Measurements from ENCODE around the gene GABRQ. TPM values are rescaled to one million over a fixed set of nuclear protein-coding genes. Genes with fewer than 3 reads are reported as not detected.
A peak's percentile ranks its signal among the peaks of the same experiment; 100 is the strongest.

Gene GABRQ
- under 1 TPM in 1 of 2 donors, not detected in 1; 0.05 TPM for total RNA-seq
- polyA plus RNA-seq = under 1 TPM in 1 of 2 donors, not detected in 1; 0.01 TPM

GRCh38 chrX:152637649-152638442 is at the start of gene GABRQ:
Gene GABRQ (plus strand): TSS chrX:152637895. CDS start chrX:152638203, 308 bp downstream.
- H3K27me3 ChIP-seq (ENCODE audit: control insufficient read depth in 4 of 4, insufficient read depth in 4 of 4, low read length in 3 of 4) = peaks cover 0 to 5% (median 0%) of the 10 kb centered on the region in 4 donors
- H3K27ac ChIP-seq (ENCODE audit: low read depth in 1 of 2, low read length in 2 of 2) = no peak within 1 kb of the TSS
- no peak within 1 kb of the TSS for H3K9ac ChIP-seq (ENCODE audit: low read depth in 1 of 2, low read length in 2 of 2)
- DNase-seq (ENCODE audit: low spot score) = peak; percentile 34
- TF ChIP-seq SP1 (IDR thresholded peaks at IDR 0.05) = no peak
- TF ChIP-seq YY1 (IDR thresholded peaks at IDR 0.05) = no peak
- no peak for TF ChIP-seq TAF1 (conservative IDR thresholded peaks at IDR 0.05)
- TF ChIP-seq MAX (IDR thresholded peaks at IDR 0.05) = no peak
- no peak for TF ChIP-seq NR2F2 (IDR thresholded peaks at IDR 0.05)
- TF ChIP-seq FOXA2 (IDR thresholded peaks at IDR 0.05) = no peak
- no peak for TF ChIP-seq ATF3 (IDR thresholded peaks at IDR 0.05)
- no peak for TF ChIP-seq RAD21 (IDR thresholded peaks at IDR 0.05)
- no peak for TF ChIP-seq REST (IDR thresholded peaks at IDR 0.05)
- no peak for TF ChIP-seq ZBTB33 (IDR thresholded peaks at IDR 0.05)
- H3K9me3 ChIP-seq (ENCODE audit: control insufficient read depth in 4 of 4, low read length in 3 of 4) = no peaks in the 10 kb centered on the region
- H3K36me3 ChIP-seq (ENCODE audit: control insufficient read depth in 4 of 4, insufficient read depth in 3 of 4, low read depth in 1 of 4, low read length in 3 of 4) = no peaks in the 10 kb centered on the region
- H3K4me3 ChIP-seq (ENCODE audit: low read depth in 1 of 3, low read length in 3 of 3) = no peak within 1 kb of the TSS
- H3K4me1 ChIP-seq (ENCODE audit: control insufficient read depth in 4 of 4, insufficient read depth in 4 of 4, low read length in 3 of 4) = peaks cover 0 to 6% (median 2%) of the 10 kb centered on the region in 4 donors
- whole genome bisulfite sequencing = 5% methylated on average over 64 of the region's 64 CpGs

GRCh38 chrX:152588206-152588605 is 49.5 kb upstream of the GABRQ start:
- Histone ChIP-seq H3K4me3 (ENCODE audit: low read depth in 1 of 3, low read length in 3 of 3) (no peak overlapping the region), H3K27ac (ENCODE audit: low read depth in 1 of 2, low read length in 2 of 2) (no peak overlapping the region), H3K9ac (ENCODE audit: low read depth in 1 of 2, low read length in 2 of 2) (no peak overlapping the region), H3K4me1 (ENCODE audit: control insufficient read depth in 4 of 4, insufficient read depth in 4 of 4, low read length in 3 of 4) (no peaks in the 10 kb centered on the region), H3K9me3 (ENCODE audit: control insufficient read depth in 4 of 4, low read length in 3 of 4) (no peaks in the 10 kb centered on the region), H3K36me3 (ENCODE audit: control insufficient read depth in 4 of 4, insufficient read depth in 3 of 4, low read depth in 1 of 4, low read length in 3 of 4) (no peaks in the 10 kb centered on the region), H3K27me3 (ENCODE audit: control insufficient read depth in 4 of 4, insufficient read depth in 4 of 4, low read length in 3 of 4) (no peaks in the 10 kb centered on the region)
- DNase-seq (ENCODE audit: low spot score) = no peak
- TF ChIP-seq SP1 (IDR thresholded peaks at IDR 0.05) = no peak
- no peak for TF ChIP-seq EGR1 (IDR thresholded peaks at IDR 0.05; ENCODE audit: low read depth in 2 of 2)
- TF ChIP-seq JUND (IDR thresholded peaks at IDR 0.05) = no peak
- TF ChIP-seq FOXA2 (IDR thresholded peaks at IDR 0.05) = no peak
- TF ChIP-seq FOXA1 (IDR thresholded peaks at IDR 0.05) = no peak
- no peak for TF ChIP-seq NR2F2 (IDR thresholded peaks at IDR 0.05)
- TF ChIP-seq TAF1 (conservative IDR thresholded peaks at IDR 0.05) = no peak
- TF ChIP-seq HNF4G (IDR thresholded peaks at IDR 0.05) = no peak
- TF ChIP-seq REST (IDR thresholded peaks at IDR 0.05) = no peak
- TF ChIP-seq RAD21 (IDR thresholded peaks at IDR 0.05) = no peak
- TF ChIP-seq RXRA (IDR thresholded peaks at IDR 0.05) = no peak
- no peak for TF ChIP-seq MAX (IDR thresholded peaks at IDR 0.05)

Measured in liver (tissue), 9 donors.